GM12878 (cell line): ENCODE measurements around the gene TSHZ2. TPM values are rescaled to one million over a fixed set of nuclear protein-coding genes. Genes with fewer than 3 reads are reported as not detected.

Experiments
- ATAC-seq: fragments of 200-7000 bp; cut with Tn5 transposase; 3 replicates; pipeline ENCODE4 v1.9.1; 2020; ENCODE audit warnings: mild to moderate bottlenecking, moderate library complexity
- BruUV-seq: library from RNA; stranded (reverse); fragments of 400-500 nt; replicated peaks from 2 replicates; lab custom pipeline; 2021; lab: Mats Ljungman, UMichigan
- CTCF ChIA-PET: fragments of 300-600 bp; sonication (Branson Sonifier 250); formaldehyde crosslinking; extraction: SDS; loops from one replicate; lab custom pipeline; 2021; ENCODE audit warnings: inconsistent platforms; lab: Yijun Ruan, JAX
- POLR2A ChIA-PET: fragments of 350-600 bp; formaldehyde crosslinking; extraction: SDS; loops from one replicate; lab custom pipeline; 2021; ENCODE audit warnings: inconsistent platforms; lab: Charles Lee
- RAD21 ChIA-PET: fragments of 300-600 bp; sonication (Branson Sonifier 250); formaldehyde crosslinking; loops from one replicate; lab custom pipeline; 2023; ENCODE audit warnings: antibody characterized with exemption; ENCODE audit not compliant: unreplicated experiment; lab: Charles Lee
- SMC1A ChIA-PET: fragments of 300-600 bp; sonication (Branson Sonifier 250); formaldehyde crosslinking; loops from one replicate; lab custom pipeline; 2023; ENCODE audit not compliant: unreplicated experiment, uncharacterized antibody; lab: Charles Lee
- DNase-seq: peaks from one replicate; pipeline ENCODE4 v3.0.0-alpha.2; 2011; ENCODE audit warnings: low read depth, low spot score
- FAIRE-seq: peaks from 3 replicates; lab custom pipeline; 2011; peaks lifted over from hg19 to GRCh38; lab: Jason Lieb, UNC
- H2AFZ ChIP-seq: 2 replicates; pipeline ENCODE4 v1.6.0; 2011; ENCODE audit warnings: low read depth, low read length, control low read depth; ENCODE audit not compliant: control insufficient read depth
- H3K27ac ChIP-seq: 2 replicates; pipeline ENCODE4 v1.5.1; 2011; ENCODE audit warnings: control low read depth; ENCODE audit not compliant: control insufficient read depth, insufficient read depth
- H3K27me3 ChIP-seq, 2 experiments: replicated peaks in 1 of 2; 2 replicates each; pipeline versions ENCODE4 v1.6.0 to v1.6.1; 2011; ENCODE audit warnings: low read length in 1 of 2; ENCODE audit not compliant: control insufficient read depth in 2 of 2, insufficient read depth in 2 of 2
- H3K36me3 ChIP-seq, 2 experiments: 2 replicates each; pipeline ENCODE4 v1.5.1; 2011; ENCODE audit warnings: low read length in 1 of 2; ENCODE audit not compliant: control insufficient read depth in 2 of 2, insufficient read depth in 2 of 2
- H3K4me1 ChIP-seq: 2 replicates; pipeline ENCODE4 v1.6.1; 2011; ENCODE audit warnings: mild to moderate bottlenecking, low read length, moderate library complexity, mixed read lengths; ENCODE audit not compliant: control insufficient read depth, insufficient read depth
- H3K4me2 ChIP-seq: 2 replicates; pipeline ENCODE4 v1.6.0; 2011; ENCODE audit warnings: control low read depth; ENCODE audit not compliant: control insufficient read depth, insufficient read depth
- H3K4me3 ChIP-seq: fragments of 200-600 bp; sonication (generic); 2 replicates; pipeline ENCODE4 v1.5.1; 2016
- H3K79me2 ChIP-seq: 2 replicates; pipeline ENCODE4 v1.6.0; 2011; ENCODE audit warnings: low read length; ENCODE audit not compliant: control insufficient read depth, insufficient read depth
- H3K9ac ChIP-seq: 2 replicates; pipeline ENCODE4 v1.8.0; 2011; ENCODE audit warnings: low read length, control low read depth, mixed read lengths; ENCODE audit not compliant: control insufficient read depth, insufficient read depth
- H3K9me3 ChIP-seq: replicated peaks from 3 replicates; pipeline ENCODE4 v1.5.1; 2011; ENCODE audit warnings: mild to moderate bottlenecking, low read length; ENCODE audit not compliant: control insufficient read depth, insufficient read depth
- H4K20me1 ChIP-seq: 2 replicates; pipeline ENCODE4 v1.6.0; 2011; ENCODE audit not compliant: control insufficient read depth, insufficient read depth
- CHD2 ChIP-seq: IDR thresholded peaks from 2 replicates; pipeline ENCODE4 v1.6.1; 2011; ENCODE audit warnings: low read depth, low read length, improper control_type of control experiment, borderline replicate concordance
- EED ChIP-seq: sonication (generic); IDR thresholded peaks from 2 replicates; pipeline ENCODE4 v1.6.1; 2016; ENCODE audit warnings: antibody characterized with exemption, low read depth
- EP300 ChIP-seq, 2 experiments: fragments of 150-350 bp in 1 of 2; IDR thresholded peaks; 2 replicates each; pipeline ENCODE4 v1.6.1; 2011 to 2012; ENCODE audit warnings: low read depth in 2 of 2, low read length in 2 of 2, borderline replicate concordance in 1 of 2, improper control_type of control experiment in 1 of 2, inconsistent platforms in 1 of 2; ENCODE audit not compliant: control insufficient read depth in 1 of 2
- HDAC6 ChIP-seq: fragments of 200-600 bp; sonication (generic); IDR thresholded peaks from one replicate; pipeline ENCODE4 v1.8.0; 2017; ENCODE audit warnings: antibody characterized with exemption; ENCODE audit not compliant: unreplicated experiment
- NFIC ChIP-seq: IDR thresholded peaks from 2 replicates; pipeline ENCODE4 v1.6.1; 2012; ENCODE audit warnings: low read depth, mild to moderate bottlenecking, inconsistent platforms, low read length, moderate library complexity
- NR2F1 ChIP-seq: fragments of 450-650 bp; conservative IDR thresholded peaks from 2 replicates; pipeline ENCODE4 v1.6.1; 2017; ENCODE audit warnings: mild to moderate bottlenecking
- PKNOX1 ChIP-seq: fragments of 450-650 bp; IDR thresholded peaks from 2 replicates; pipeline ENCODE4 v1.6.1; 2016; ENCODE audit warnings: mild to moderate bottlenecking
- RELB ChIP-seq: fragments of 450-650 bp; IDR thresholded peaks from 2 replicates; pipeline ENCODE4 v1.6.1; 2017; ENCODE audit warnings: low read depth, mild to moderate bottlenecking, moderate library complexity
- SREBF2 ChIP-seq: IDR thresholded peaks from 2 replicates; pipeline ENCODE4 v1.6.1; 2012; ENCODE audit warnings: mild to moderate bottlenecking, low read length
- STAT3 ChIP-seq: IDR thresholded peaks from 2 replicates; pipeline ENCODE4 v1.6.1; 2011; ENCODE audit warnings: low read depth, low read length, improper control_type of control experiment
- TCF7 ChIP-seq: IDR thresholded peaks from 2 replicates; pipeline ENCODE4 v1.6.1; 2014; ENCODE audit warnings: antibody characterized with exemption, borderline replicate concordance
- ZBTB4 ChIP-seq: fragments of 450-650 bp; formaldehyde crosslinking; IDR thresholded peaks from 2 replicates; pipeline ENCODE4 v1.4.0; 2022; ENCODE audit warnings: mild to moderate bottlenecking, moderate library complexity
- ZNF207 ChIP-seq: fragments of 450-650 bp; IDR thresholded peaks from 2 replicates; pipeline ENCODE4 v1.6.1; 2014; ENCODE audit warnings: antibody characterized with exemption, mild to moderate bottlenecking, borderline replicate concordance
- ZZZ3 ChIP-seq: IDR thresholded peaks from 2 replicates; pipeline ENCODE4 v1.6.1; 2011; ENCODE audit warnings: low read depth; ENCODE audit not compliant: control insufficient read depth, insufficient read length
- WGBS: methylation state at CpG from one replicate; pipeline ENCODE4 v1.1.6; 2016; ENCODE audit warnings: low lambda C conversion rate; ENCODE audit not compliant: insufficient replicate concordance, insufficient coverage; ENCODE audit errors: missing lambda C conversion rate; 5-methylcytosine and 5-hydroxymethylcytosine counted together
- in situ Hi-C: fragments of 300-500 bp; cut with MboI; formaldehyde crosslinking; loops from 9 replicates; pipeline ENCODE4 v1.14.3; 2018; ENCODE audit warnings: mixed read lengths
- intact Hi-C: fragments of 100-400 bp; cut with micrococcal nuclease; formaldehyde crosslinking; loops from one replicate; pipeline ENCODE4 v1.14.2; 2022; ENCODE audit not compliant: unreplicated experiment
- polyA plus RNA-seq, 11 experiments: library from polyadenylated mRNA; depleted of rRNA in 4 of 11; unstranded in 6 of 11; stranded (reverse) in 5 of 11; fragments of >200 nt; fragmentation: Nextera tagmentation in 4 of 11; fragmentation: Illumina TruSeq in 1 of 11; extraction: Ambion mirVana in 4 of 11; extraction: Trizol in 1 of 11; gene quantifications; 1 replicate in 1 of 11; 2 replicates in 10 of 11; pipeline versions ENCODE4 v1.2.1 to v1.2.3, GENCODE V29; 2011 to 2016; ENCODE audit warnings: inconsistent platforms in 2 of 11, missing spikeins in 2 of 11, low read depth in 1 of 11
- total RNA-seq, 4 experiments: library from RNA; depleted of rRNA in 3 of 4; stranded (reverse); fragments of >200 nt in 3 of 4; fragmentation: Illumina TruSeq in 1 of 4; extraction: Trizol in 1 of 4; gene quantifications; 2 replicates each; pipeline versions ENCODE4 v1.2.1 to v1.2.3, GENCODE V29; 2013 to 2021
- TF ChIP-seq, protein P1 (sequence below): fragments of 450-650 bp; IDR thresholded peaks from 2 replicates; pipeline ENCODE4 v1.6.1; 2017; ENCODE audit warnings: borderline replicate concordance

TSHZ2 gene
- total and polyA plus RNA-seq, 10 of the 15 experiments (the other 5 are each of a cell fraction or from before 2014, with no cell fraction given), result 0.01 to 0.86 (median 0.13) TPM; not detected in 2

- Histone ChIP-seq H3K79me2 (no peaks in the 10 kb centered on the region), H3K9me3 (no peaks in the 10 kb centered on the region), H4K20me1 (no peaks in the 10 kb centered on the region), H3K9ac (no peak overlapping the region), H3K4me3 (no peak overlapping the region), H3K27me3 (peaks cover 4 to 5% of the 10 kb centered on the region in 2 experiments; a peak in 1 of 4 replicates), H2AFZ (no peak overlapping the region), H3K27ac (no peak overlapping the region), H3K4me2 (no peak overlapping the region), H3K4me1 (no peaks in the 10 kb centered on the region), H3K36me3 (no peaks in the 10 kb centered on the region)
- intact Hi-C loops, result no loop called here
- in situ Hi-C loops, result no loop called here
- no peak for ATAC-seq
- RAD21 ChIA-PET, result no interaction called here
- no peak for FAIRE-seq
- SMC1A ChIA-PET, result no interaction called here
- CTCF ChIA-PET, result no interaction called here
- 29% methylated on average over 8 of the region's 8 CpGs for WGBS
- POLR2A ChIA-PET, result no interaction called here
- DNase-seq, result no peak
- BruUV-seq, result no TSS peak
- no peak for TF ChIP-seq CHD2
- TF ChIP-seq ZZZ3, result no peak
- no peak for TF ChIP-seq NFIC
- no peak for TF ChIP-seq TCF7
- TF ChIP-seq RELB, result no peak
- no peak for TF ChIP-seq ZBTB4 (CRISPR knock-in tag)
- TF ChIP-seq HDAC6, result no peak
- TF ChIP-seq EED, result no peak
- no peak for TF ChIP-seq NR2F1
- TF ChIP-seq PKNOX1, result no peak
- no peak for TF ChIP-seq EP300 (IDR thresholded peaks at IDR 0.05; ENCODE audit: borderline replicate concordance in 1 of 2, control insufficient read depth in 1 of 2, low read depth in 2 of 2, low read length in 2 of 2)
- TF ChIP-seq, protein P1, sequence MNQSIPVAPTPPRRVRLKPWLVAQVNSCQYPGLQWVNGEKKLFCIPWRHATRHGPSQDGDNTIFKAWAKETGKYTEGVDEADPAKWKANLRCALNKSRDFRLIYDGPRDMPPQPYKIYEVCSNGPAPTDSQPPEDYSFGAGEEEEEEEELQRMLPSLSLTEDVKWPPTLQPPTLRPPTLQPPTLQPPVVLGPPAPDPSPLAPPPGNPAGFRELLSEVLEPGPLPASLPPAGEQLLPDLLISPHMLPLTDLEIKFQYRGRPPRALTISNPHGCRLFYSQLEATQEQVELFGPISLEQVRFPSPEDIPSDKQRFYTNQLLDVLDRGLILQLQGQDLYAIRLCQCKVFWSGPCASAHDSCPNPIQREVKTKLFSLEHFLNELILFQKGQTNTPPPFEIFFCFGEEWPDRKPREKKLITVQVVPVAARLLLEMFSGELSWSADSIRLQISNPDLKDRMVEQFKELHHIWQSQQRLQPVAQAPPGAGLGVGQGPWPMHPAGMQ, result no peak
- no peak for TF ChIP-seq ZNF207
- TF ChIP-seq STAT3, result no peak
- TF ChIP-seq SREBF2, result no peak
Observed at GRCh38 chr20:53302695-53303412, 330.7 kb downstream of the TSHZ2 start.
